Measurements from ENCODE around the gene BCAR1.

- no peak for TF ChIP-seq CTCF (IDR thresholded peaks at IDR 0.05)
- TF ChIP-seq POLR2A (IDR thresholded peaks at IDR 0.05) = no peak
Measured at GRCh38 chr16:75250809-75251279, 580 bp downstream of the BCAR1 start.
